Subcutaneous adipose tissue (tissue), 4 donors: Measurements from ENCODE around the gene LCT. TPM values are rescaled to one million over a fixed set of nuclear protein-coding genes. Genes with fewer than 3 reads are reported as not detected.

Experiments
- total RNA-seq, 4 donors: library from RNA; depleted of rRNA; stranded (reverse); fragments of >200 nt; gene quantifications; one replicate each; pipeline ENCODE4 v1.1.0, GENCODE V29; 2016
- TF ChIP-seq, protein P1 (sequence below): fragments of 450-650 bp; IDR thresholded peaks from one replicate; pipeline ENCODE4 v1.5.1; 2016; ENCODE audit warnings: low read depth, mild to moderate bottlenecking, control low read depth, antibody characterized with exemption, moderate library complexity

LCT gene
- total RNA-seq, 4 donors from 2014 or later = not detected

DNA sequence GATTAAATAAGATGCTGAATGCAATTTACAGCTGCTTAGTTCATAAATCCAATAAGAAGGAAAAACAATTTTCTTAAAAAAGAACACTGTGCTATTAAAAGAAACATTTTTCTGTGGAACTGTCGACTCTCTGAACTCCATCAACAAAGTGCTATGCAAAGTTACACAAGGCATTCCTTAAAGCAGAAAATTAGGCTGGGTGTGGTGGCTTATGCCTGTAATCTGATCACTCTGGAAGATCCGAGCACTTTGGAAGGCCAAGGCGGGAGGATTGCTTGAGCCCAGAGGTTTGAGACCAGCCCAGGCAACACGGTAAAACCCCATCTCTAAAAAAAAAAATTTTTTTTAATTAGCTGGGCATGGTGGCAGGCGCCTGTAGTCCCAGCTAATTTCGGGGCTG, 26.2 kb upstream of the LCT start:
- TF ChIP-seq, protein P1, sequence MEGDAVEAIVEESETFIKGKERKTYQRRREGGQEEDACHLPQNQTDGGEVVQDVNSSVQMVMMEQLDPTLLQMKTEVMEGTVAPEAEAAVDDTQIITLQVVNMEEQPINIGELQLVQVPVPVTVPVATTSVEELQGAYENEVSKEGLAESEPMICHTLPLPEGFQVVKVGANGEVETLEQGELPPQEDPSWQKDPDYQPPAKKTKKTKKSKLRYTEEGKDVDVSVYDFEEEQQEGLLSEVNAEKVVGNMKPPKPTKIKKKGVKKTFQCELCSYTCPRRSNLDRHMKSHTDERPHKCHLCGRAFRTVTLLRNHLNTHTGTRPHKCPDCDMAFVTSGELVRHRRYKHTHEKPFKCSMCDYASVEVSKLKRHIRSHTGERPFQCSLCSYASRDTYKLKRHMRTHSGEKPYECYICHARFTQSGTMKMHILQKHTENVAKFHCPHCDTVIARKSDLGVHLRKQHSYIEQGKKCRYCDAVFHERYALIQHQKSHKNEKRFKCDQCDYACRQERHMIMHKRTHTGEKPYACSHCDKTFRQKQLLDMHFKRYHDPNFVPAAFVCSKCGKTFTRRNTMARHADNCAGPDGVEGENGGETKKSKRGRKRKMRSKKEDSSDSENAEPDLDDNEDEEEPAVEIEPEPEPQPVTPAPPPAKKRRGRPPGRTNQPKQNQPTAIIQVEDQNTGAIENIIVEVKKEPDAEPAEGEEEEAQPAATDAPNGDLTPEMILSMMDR = no peak

DNA sequence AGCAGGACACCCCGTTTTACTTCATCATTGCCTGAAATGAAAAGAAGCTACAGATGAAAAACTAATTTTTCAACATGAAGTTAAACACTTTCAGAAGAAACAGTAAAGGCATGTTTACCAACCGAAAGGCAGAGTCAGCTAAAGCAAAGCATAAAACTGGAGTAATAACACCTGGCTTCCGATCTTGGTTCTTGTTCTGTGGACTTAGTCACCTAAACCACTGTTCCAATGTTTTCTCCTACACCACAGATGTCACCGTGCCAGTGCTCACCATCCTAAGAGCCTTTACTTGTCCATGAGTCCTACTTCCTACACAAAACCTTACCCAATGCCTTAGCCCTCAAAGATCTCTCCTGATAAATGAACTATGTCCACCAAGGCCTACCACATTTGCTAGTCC, 25.7 kb upstream of the LCT start:
- TF ChIP-seq, protein P1 = no peak

DNA sequence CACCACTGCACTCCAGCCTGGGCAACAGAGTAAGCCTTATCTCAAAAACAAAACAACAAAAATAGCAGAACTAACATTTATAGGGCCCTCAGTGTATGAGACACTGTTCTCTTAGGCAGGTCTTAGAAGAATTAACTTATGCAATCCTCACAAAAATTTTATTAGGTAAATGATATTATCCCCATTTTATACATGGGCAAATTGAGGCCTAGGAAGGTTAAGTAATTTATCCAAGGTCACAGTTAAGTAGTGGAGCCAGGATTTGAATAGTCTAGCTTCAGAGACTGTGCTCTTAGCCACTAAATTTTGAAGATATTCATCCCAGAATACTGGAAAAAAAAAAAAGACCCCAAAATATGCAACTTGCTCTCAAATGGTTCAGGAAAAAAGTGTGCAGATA, 16.4 kb upstream of the LCT start:
- TF ChIP-seq, protein P1 = no peak

DNA sequence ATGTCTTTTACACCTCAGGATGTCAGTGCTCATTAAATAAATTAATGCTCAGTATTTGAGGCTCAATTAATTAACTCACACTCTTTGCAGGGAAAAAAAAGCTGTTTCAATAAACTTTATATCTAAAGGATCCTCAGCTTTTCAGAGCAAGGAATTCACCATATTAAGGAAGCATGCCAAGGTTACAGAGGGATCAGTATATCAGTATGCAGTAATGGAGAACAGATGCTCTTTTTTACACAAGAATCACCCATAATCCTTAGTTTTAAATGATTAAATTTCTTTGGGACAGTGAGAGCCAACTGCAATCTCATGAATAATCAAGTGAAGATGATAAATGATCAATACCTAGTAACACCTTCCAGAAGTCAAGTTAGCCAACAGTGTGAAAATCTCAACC, 14.9 kb upstream of the LCT start:
- TF ChIP-seq, protein P1 = no peak

DNA sequence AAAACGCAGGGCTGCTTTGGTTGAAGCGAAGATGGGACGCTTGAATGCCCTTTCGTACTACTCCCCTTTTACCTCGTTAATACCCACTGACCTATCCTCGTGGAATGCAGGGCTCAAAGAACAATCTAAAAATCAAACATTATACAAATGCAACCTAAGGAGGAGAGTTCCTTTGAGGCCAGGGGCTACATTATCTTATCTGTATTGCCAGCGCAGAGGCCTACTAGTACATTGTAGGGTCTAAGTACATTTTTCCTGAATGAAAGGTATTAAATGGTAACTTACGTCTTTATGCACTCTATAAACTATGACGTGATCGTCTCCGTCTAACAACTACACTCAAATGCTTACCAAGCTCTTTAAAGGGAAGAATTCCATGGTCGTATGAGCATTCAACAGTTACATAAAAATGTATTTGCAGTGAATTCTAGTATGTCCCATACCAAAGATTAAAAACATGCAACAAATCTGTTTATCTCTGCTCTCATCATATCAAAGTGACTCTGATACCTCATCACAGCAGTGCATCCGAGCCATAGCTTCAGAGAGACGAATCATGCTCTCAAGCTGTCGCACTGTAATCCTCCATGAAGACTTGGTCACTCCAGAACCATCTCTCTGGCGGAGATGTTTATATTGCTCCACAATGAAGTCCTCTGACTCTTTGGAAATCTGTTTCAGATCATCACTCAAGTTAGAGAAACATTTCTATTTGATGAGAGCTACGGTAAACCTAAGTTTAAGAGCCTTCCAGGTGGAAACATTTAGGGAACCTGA, 14.1 kb upstream of the LCT start:
- TF ChIP-seq, protein P1 = no peak

DNA sequence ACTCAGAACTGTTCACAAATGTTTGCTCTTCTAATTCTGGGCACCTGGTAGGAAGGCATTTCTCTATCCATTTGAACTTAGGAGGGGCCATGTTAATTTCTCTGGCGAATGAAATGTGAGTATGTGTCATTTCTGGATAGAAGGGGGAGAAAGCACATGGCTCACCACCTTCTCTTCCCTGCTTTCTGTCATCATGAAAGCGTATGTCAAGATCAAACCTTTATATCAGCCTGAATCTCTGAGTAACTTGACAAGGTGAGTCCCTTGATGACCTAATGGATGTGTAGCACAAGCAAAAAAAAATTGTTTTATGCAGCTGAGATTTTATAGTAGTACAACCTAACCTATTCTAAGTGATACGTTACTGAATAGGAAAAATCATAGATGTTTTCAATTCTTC, 12.1 kb upstream of the LCT start:
- TF ChIP-seq, protein P1 = no peak

DNA sequence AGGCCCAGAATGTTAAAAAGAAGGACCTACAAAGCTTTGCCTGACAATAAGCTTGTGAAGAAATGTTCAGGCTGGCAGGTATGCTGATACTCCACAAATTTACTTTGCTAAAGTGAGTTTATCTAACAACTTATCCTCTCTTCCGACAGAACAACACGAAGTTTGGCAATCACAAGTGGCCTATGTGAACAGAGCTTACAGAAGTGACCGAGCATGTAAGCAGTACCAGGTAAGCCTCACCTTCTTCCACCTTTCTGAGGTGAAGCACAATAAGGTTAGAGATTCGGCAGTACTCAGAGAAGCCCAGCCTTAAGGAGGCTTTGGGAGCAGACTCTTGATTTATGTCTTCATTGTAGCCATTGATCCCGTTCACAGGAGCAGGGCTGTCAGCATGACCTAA, 9.0 kb upstream of the LCT start:
- TF ChIP-seq, protein P1 = no peak
